GM19193 (cell line): ENCODE data around the gene WLS.

Experiments
- POLR2A ChIP-seq: IDR thresholded peaks from 4 replicates; pipeline ENCODE4 v1.6.1; 2011; ENCODE audit not compliant: insufficient read depth, insufficient read length; ENCODE audit errors: extremely low read depth

Gene WLS

GRCh38 chr1:68078647-68079046, 153.7 kb downstream of the WLS start:
- no peak for TF ChIP-seq POLR2A
